ENCODE measurements around the gene RALGPS1.

RALGPS1 gene

DNA sequence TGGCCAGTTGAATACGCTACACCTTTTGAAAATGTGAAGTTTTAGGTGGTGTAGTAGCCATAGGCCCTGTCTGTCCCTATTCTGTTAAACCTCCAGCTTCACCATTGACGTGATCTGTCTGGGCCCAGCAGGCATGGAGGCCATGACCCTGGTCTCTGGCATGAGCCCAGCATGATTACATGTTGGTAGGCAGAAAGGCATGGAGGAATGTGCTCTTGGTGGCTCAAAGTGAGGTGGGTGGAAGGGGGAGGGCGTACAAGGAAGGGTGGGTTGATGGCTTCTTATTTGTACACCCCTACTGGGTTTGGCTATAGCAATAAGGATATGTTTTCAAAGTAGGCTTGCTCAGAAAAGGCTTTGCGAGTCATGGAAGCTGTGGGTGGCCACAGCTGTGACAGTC is 23.7 kb downstream of the RALGPS1 start:
- no peaks in the 10 kb centered on the region for H3K27me3 ChIP-seq (ENCODE audit: control insufficient read depth, insufficient read depth, low read length)
- no peaks in the 10 kb centered on the region for H3K9me3 ChIP-seq (ENCODE audit: control insufficient read depth, low read depth, low read length)
- H3K4me3 ChIP-seq (ENCODE audit: low read length) = no peak overlapping the region
- peaks cover 3% of the 10 kb centered on the region for H3K4me1 ChIP-seq (ENCODE audit: control insufficient read depth, low read depth, low read length)
- no peaks in the 10 kb centered on the region for H3K36me3 ChIP-seq (ENCODE audit: control insufficient read depth, low read depth, low read length)
- no peak overlapping the region for H3K27ac ChIP-seq (ENCODE audit: low read length)
- H3K9ac ChIP-seq (ENCODE audit: low read length) = no peak overlapping the region

DNA sequence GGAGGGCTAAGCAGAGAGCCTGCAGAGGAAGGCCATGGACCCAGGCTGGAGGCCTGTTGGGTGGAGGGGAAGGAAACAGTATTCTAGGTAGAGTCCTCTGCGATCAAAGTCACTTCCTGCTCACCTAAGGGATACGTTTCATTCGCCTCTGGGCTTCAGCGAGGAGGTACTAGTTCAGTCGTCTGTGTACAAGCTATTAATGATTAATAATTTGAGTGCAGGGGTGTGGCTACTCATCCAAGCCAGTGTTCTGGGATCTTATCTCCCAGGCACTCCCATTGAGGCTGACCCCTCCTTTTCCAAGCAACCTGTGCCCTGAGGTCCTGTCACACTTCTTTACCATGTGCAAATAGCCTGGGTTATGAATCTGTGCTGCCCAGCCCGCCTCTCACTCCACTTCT is 25.2 kb downstream of the RALGPS1 start:
- H3K4me1 ChIP-seq (ENCODE audit: control insufficient read depth, low read depth, low read length) = no peaks in the 10 kb centered on the region
- H3K9ac ChIP-seq (ENCODE audit: low read length) = no peak overlapping the region
- H3K27me3 ChIP-seq (ENCODE audit: control insufficient read depth, insufficient read depth, low read length) = no peaks in the 10 kb centered on the region
- no peak overlapping the region for H3K4me3 ChIP-seq (ENCODE audit: low read length)
- H3K36me3 ChIP-seq (ENCODE audit: control insufficient read depth, low read depth, low read length) = no peaks in the 10 kb centered on the region
- H3K9me3 ChIP-seq (ENCODE audit: control insufficient read depth, low read depth, low read length) = no peaks in the 10 kb centered on the region
- H3K27ac ChIP-seq (ENCODE audit: low read length) = no peak overlapping the region

DNA sequence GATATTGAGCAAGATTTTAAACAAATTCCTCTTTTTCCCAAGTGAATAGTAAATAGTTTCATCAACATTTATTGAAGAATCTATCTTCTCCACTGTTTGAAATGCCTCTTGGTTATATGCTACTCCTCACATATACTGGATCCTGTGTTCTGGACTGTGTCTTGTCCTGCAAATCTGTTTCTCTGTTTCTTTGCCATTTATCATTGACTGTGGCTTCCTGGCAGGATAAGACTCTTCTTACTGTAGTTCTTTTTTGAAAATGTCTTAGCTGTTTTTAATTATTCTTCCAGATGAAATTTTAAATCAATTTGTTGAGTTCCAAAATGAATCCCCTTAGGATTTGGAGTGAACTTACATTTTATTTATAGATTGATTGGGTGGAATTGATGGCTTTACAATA is 27.8 kb downstream of the RALGPS1 start:
- H3K36me3 ChIP-seq (ENCODE audit: control insufficient read depth, low read depth, low read length) = no peaks in the 10 kb centered on the region

DNA sequence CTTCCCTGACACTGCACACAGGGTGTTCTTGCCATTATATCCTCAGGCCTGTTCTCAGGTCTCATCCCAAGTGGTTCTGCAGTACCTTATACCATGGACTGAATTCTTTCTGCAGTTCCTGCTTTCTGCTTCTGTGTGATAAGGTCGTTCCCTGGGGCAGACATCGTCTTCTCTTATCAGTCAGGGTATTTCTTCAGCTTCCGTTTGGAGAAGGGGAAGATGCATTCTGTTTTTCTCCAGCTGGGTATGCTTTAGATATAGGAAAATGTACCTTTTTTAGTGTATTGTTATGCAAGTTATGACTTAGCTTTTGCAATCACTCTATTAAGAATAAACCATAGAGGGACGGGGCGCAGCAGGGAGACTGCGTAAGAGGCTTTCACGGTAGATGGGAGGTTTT is 31.1 kb downstream of the RALGPS1 start:
- Histone ChIP-seq H3K27me3 (ENCODE audit: control insufficient read depth, insufficient read depth, low read length) (no peaks in the 10 kb centered on the region), H3K27ac (ENCODE audit: low read length) (no peak overlapping the region), H3K4me1 (ENCODE audit: control insufficient read depth, low read depth, low read length) (peaks cover 7% of the 10 kb centered on the region), H3K9ac (ENCODE audit: low read length) (no peak overlapping the region), H3K9me3 (ENCODE audit: control insufficient read depth, low read depth, low read length) (no peaks in the 10 kb centered on the region), H3K4me3 (ENCODE audit: low read length) (no peak overlapping the region), H3K36me3 (ENCODE audit: control insufficient read depth, low read depth, low read length) (no peaks in the 10 kb centered on the region)

More for the DNA sequence above, 27.8 kb downstream of the RALGPS1 start:
- Histone ChIP-seq H3K4me3 (ENCODE audit: low read length) (no peak overlapping the region), H3K27me3 (ENCODE audit: control insufficient read depth, insufficient read depth, low read length) (no peaks in the 10 kb centered on the region), H3K9me3 (ENCODE audit: control insufficient read depth, low read depth, low read length) (no peaks in the 10 kb centered on the region), H3K27ac (ENCODE audit: low read length) (no peak overlapping the region), H3K4me1 (ENCODE audit: control insufficient read depth, low read depth, low read length) (peaks cover 3% of the 10 kb centered on the region), H3K9ac (ENCODE audit: low read length) (no peak overlapping the region)

DNA sequence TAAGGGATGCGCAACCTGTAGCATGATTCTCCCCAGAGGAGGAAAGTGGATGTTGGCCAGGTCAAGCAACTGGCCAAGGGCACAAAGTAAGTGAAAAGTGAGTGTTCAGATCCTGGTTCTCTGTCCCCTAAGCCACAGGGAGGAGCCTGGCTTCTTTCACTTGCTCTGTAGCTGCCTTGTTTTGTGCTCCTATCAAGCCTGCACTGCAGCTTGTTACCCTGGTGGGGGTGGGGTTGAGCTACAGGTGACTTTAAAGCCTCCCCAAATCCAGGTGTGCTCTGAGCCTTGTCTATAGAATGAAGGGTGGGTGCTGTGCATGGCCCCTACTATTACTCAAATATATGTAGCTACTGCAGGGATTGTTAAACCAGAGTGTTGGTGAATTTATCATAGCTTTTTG is 32.9 kb downstream of the RALGPS1 start:
- H3K27me3 ChIP-seq (ENCODE audit: control insufficient read depth, insufficient read depth, low read length) = no peaks in the 10 kb centered on the region
- no peak overlapping the region for H3K4me3 ChIP-seq (ENCODE audit: low read length)
- no peak overlapping the region for H3K27ac ChIP-seq (ENCODE audit: low read length)
- H3K36me3 ChIP-seq (ENCODE audit: control insufficient read depth, low read depth, low read length) = no peaks in the 10 kb centered on the region
- H3K9me3 ChIP-seq (ENCODE audit: control insufficient read depth, low read depth, low read length) = no peaks in the 10 kb centered on the region
- no peak overlapping the region for H3K9ac ChIP-seq (ENCODE audit: low read length)
- H3K4me1 ChIP-seq (ENCODE audit: control insufficient read depth, low read depth, low read length) = peaks cover 7% of the 10 kb centered on the region

DNA sequence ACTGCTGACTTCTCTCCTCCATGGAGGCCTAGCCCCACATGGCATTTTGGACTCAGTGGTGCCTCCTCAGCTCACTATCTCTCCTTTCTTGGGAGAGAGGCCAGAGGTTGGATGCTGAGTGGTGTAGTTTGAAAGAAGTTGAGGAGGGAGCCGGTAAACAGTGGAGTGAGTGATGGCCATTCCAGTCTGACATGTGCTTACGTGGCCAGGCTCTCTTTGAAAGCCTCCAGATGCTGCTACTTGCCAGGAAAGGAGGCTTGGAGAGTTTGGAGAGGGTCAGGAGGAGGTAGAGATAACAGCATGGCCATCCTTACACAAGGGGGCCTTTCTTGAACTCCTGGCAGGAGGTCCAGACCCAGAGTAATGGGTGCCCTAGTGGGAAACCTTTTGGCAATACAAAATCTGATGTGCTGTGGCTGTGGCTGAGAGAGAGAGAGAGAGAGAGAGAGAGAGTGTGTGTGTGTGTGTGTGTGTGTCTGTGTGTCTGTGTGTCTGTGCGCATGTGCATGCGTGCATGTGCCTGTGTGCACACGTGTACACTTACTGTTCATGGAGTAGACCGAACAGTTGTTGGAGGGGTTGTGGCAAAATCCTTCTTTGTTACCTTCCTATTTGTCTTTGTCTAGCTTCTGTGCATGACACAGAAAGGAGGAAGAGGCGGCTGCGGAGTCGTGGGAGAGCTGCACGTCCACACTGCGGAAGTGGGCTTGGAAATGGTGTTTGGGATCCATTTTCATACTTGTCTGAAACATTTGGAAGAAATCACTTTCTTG is 37.8 kb downstream of the RALGPS1 start:
- H3K27me3 ChIP-seq (ENCODE audit: control insufficient read depth, insufficient read depth, low read length) = no peaks in the 10 kb centered on the region
- H3K27ac ChIP-seq (ENCODE audit: low read length) = no peak overlapping the region
- peaks cover 4% of the 10 kb centered on the region for H3K4me1 ChIP-seq (ENCODE audit: control insufficient read depth, low read depth, low read length)
- H3K36me3 ChIP-seq (ENCODE audit: control insufficient read depth, low read depth, low read length) = no peaks in the 10 kb centered on the region
- H3K9ac ChIP-seq (ENCODE audit: low read length) = no peak overlapping the region
- no peaks in the 10 kb centered on the region for H3K9me3 ChIP-seq (ENCODE audit: control insufficient read depth, low read depth, low read length)
- no peak overlapping the region for H3K4me3 ChIP-seq (ENCODE audit: low read length)

DNA sequence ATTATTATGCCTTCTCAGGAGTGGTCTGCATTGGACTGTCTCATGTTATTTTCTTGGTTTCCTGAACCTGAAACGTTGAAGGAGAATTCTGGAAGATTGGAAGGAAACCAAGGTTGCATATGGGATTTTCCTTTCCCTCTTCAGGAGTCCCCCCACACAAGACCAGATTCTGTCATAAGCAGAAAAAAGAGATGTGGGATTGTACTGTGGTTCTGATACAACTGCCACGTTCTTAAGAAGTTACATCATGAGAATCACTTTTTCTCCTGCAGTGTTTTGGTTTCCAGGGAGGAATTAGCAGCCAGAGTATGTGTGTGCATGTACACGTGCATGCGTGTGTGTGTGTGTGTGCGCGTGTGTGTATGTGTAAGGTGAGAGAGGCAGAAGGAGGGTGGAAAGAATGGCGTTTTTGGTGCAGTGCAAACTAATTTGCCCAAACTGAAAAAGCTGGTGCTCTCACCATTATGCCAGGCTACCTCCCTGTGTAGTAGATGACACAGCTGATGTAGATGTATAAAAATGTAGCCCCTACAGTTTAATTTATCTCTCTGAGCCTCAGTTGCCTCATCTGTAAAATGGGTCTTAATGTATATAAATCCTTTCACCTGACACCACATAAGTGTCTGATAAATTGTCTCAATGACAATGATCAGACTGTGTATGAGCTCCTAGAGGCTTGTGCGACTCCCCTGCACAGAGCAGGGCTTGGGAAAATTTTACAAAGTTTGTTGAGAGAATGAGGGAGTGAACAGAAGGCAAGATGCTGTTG is 38.6 kb downstream of the RALGPS1 start:
- Histone ChIP-seq H3K36me3 (ENCODE audit: control insufficient read depth, low read depth, low read length) (no peaks in the 10 kb centered on the region), H3K4me3 (ENCODE audit: low read length) (no peak overlapping the region), H3K9me3 (ENCODE audit: control insufficient read depth, low read depth, low read length) (no peaks in the 10 kb centered on the region), H3K27me3 (ENCODE audit: control insufficient read depth, insufficient read depth, low read length) (no peaks in the 10 kb centered on the region), H3K4me1 (ENCODE audit: control insufficient read depth, low read depth, low read length) (no peaks in the 10 kb centered on the region), H3K9ac (ENCODE audit: low read length) (no peak overlapping the region), H3K27ac (ENCODE audit: low read length) (no peak overlapping the region)

DNA sequence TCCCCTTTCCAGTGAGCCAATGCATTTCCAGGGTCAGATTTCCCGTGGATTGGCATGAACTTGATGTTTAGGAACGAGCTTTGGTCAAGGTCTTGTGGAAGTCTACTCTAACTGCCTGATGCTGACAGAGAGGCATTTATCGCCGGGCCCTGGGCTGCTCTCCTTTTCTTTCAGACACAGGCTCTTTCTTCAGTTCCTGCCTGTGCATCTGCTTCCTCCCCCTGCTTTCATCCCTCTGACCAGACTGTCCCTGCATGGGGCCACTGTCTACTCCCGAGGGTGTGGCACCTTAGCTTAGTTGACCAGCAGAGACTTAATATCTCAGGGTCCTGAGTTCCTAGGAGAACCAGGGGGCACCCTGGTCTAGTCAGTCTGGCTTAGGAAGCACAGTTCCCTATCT is 41.2 kb downstream of the RALGPS1 start:
- H3K4me3 ChIP-seq (ENCODE audit: low read length) = no peak overlapping the region
- no peaks in the 10 kb centered on the region for H3K4me1 ChIP-seq (ENCODE audit: control insufficient read depth, low read depth, low read length)
- H3K9me3 ChIP-seq (ENCODE audit: control insufficient read depth, low read depth, low read length) = no peaks in the 10 kb centered on the region
- no peak overlapping the region for H3K27ac ChIP-seq (ENCODE audit: low read length)
- H3K36me3 ChIP-seq (ENCODE audit: control insufficient read depth, low read depth, low read length) = no peaks in the 10 kb centered on the region
- no peaks in the 10 kb centered on the region for H3K27me3 ChIP-seq (ENCODE audit: control insufficient read depth, insufficient read depth, low read length)
- H3K9ac ChIP-seq (ENCODE audit: low read length) = no peak overlapping the region

DNA sequence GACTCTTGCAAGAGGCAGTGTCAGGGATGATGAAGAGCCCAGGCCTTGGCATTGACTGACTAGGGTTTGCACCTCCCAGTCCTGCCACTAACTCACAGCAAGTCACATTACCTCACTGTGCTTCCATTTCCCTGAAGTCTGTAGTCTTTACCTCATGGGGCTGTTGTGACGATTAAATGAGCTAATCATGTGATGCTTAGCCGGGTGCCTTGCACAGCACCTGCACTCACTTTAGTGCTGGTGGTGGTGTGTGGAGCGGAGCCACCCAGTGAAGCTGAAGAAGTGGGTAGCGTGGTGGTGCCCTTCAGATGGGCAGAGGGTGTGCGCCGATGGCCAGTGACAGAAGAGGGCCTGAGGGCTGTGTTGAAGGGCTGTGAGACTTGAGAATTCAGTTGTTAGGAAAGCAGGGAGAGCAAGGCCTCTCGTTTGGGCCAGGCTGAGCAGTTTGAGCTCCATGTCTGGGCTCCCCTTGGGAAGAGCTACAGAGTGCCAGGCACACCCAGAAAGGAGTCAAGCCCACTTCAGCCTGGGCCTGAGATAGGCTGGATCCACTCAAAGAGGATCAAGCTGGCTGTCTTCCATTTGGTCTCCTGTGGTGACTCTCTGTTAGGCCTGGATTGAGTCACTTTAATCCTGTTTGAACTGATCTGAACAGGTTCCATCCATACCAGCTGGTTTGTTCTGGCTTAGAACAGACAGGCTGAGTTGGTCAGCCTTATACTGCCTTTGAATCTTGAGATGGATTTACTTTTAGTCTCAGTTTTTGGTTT is 42.5 kb downstream of the RALGPS1 start:
- H3K4me1 ChIP-seq (ENCODE audit: control insufficient read depth, low read depth, low read length) = no peaks in the 10 kb centered on the region
- no peaks in the 10 kb centered on the region for H3K36me3 ChIP-seq (ENCODE audit: control insufficient read depth, low read depth, low read length)
- H3K27ac ChIP-seq (ENCODE audit: low read length) = no peak overlapping the region
- no peaks in the 10 kb centered on the region for H3K27me3 ChIP-seq (ENCODE audit: control insufficient read depth, insufficient read depth, low read length)
- no peak overlapping the region for H3K9ac ChIP-seq (ENCODE audit: low read length)
- no peaks in the 10 kb centered on the region for H3K9me3 ChIP-seq (ENCODE audit: control insufficient read depth, low read depth, low read length)
- no peak overlapping the region for H3K4me3 ChIP-seq (ENCODE audit: low read length)

DNA sequence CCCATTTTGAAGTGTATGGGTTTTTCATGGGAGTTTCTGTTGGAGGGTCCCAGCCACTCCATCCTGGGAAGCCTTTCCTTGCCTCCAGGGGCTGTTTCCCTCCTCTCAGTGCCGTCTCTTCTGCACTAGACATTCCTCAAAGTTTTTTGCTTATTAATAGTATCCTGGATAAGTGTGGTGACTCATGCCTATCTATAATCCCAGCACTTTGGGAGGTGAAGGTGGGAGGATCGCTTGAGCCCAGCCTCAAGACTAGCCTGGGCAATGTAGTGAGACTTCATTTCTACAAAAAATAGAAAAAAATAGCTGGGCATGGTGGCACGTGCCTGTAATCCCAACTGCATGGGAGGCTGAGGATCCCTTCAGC is 43.1 kb downstream of the RALGPS1 start:
- Histone ChIP-seq H3K4me1 (ENCODE audit: control insufficient read depth, low read depth, low read length) (no peaks in the 10 kb centered on the region), H3K9me3 (ENCODE audit: control insufficient read depth, low read depth, low read length) (no peaks in the 10 kb centered on the region), H3K36me3 (ENCODE audit: control insufficient read depth, low read depth, low read length) (no peaks in the 10 kb centered on the region), H3K9ac (ENCODE audit: low read length) (no peak overlapping the region), H3K27me3 (ENCODE audit: control insufficient read depth, insufficient read depth, low read length) (no peaks in the 10 kb centered on the region), H3K27ac (ENCODE audit: low read length) (no peak overlapping the region), H3K4me3 (ENCODE audit: low read length) (no peak overlapping the region)

DNA sequence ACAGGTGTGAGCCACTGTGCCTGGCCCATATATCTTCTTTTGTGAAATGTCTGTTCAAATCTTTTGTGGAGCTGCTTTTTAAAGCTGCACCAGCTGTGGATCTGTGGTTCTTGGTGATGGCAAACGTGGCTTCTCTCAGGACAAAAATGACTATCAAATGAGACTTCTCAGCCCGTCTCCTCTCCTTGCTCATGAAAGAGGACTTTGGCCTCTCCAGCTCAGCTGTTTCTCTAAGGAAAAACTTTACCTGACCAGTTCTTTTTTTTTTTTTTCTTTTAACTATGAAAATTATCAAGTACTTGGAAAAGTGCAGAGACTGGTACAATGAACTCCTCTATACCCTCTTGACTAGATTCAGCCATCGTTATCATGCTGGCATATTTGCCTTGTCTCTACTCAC is 44.8 kb downstream of the RALGPS1 start:
- Histone ChIP-seq H3K27ac (ENCODE audit: low read length) (no peak overlapping the region), H3K36me3 (ENCODE audit: control insufficient read depth, low read depth, low read length) (no peaks in the 10 kb centered on the region), H3K4me1 (ENCODE audit: control insufficient read depth, low read depth, low read length) (no peaks in the 10 kb centered on the region), H3K27me3 (ENCODE audit: control insufficient read depth, insufficient read depth, low read length) (no peaks in the 10 kb centered on the region), H3K9me3 (ENCODE audit: control insufficient read depth, low read depth, low read length) (no peaks in the 10 kb centered on the region), H3K9ac (ENCODE audit: low read length) (no peak overlapping the region), H3K4me3 (ENCODE audit: low read length) (no peak overlapping the region)

Measured in iPS-18a (cell line).